LNCaP clone FGC (cell line): ENCODE results near the gene TBC1D23.
"Not testable (repeated sequence)": the region's sequence is repeated elsewhere in the genome, so short reads cannot be mapped to it uniquely, and the experiment has no call there.

Source experiments
- DNase-seq: peaks from one replicate; pipeline ENCODE4 v3.0.0-alpha.2; 2011; ENCODE audit warnings: low read depth
- H3K4me3 ChIP-seq: 2 replicates; pipeline ENCODE4 v1.5.1; 2011; ENCODE audit warnings: mild to moderate bottlenecking, low read depth, low read length, control low read depth
- TF ChIP-seq, protein P1 (sequence below): IDR thresholded peaks from 2 replicates; pipeline ENCODE4 v1.5.1; 2012; ENCODE audit warnings: mild to moderate bottlenecking; ENCODE audit not compliant: control insufficient read depth, insufficient read depth; ENCODE audit errors: extremely low read depth

TBC1D23 gene

GRCh38 chr3:100271522-100271921 is 10.7 kb downstream of the TBC1D23 start:
- no peak for DNase-seq
- TF ChIP-seq, protein P1, sequence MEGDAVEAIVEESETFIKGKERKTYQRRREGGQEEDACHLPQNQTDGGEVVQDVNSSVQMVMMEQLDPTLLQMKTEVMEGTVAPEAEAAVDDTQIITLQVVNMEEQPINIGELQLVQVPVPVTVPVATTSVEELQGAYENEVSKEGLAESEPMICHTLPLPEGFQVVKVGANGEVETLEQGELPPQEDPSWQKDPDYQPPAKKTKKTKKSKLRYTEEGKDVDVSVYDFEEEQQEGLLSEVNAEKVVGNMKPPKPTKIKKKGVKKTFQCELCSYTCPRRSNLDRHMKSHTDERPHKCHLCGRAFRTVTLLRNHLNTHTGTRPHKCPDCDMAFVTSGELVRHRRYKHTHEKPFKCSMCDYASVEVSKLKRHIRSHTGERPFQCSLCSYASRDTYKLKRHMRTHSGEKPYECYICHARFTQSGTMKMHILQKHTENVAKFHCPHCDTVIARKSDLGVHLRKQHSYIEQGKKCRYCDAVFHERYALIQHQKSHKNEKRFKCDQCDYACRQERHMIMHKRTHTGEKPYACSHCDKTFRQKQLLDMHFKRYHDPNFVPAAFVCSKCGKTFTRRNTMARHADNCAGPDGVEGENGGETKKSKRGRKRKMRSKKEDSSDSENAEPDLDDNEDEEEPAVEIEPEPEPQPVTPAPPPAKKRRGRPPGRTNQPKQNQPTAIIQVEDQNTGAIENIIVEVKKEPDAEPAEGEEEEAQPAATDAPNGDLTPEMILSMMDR: no peak
- H3K4me3 ChIP-seq: no peak overlapping the region

- H3K4me3 ChIP-seq: not testable (repeated sequence)
Observed at GRCh38 chr3:100272797-100273611, 12.2 kb downstream of the TBC1D23 start.

DNA sequence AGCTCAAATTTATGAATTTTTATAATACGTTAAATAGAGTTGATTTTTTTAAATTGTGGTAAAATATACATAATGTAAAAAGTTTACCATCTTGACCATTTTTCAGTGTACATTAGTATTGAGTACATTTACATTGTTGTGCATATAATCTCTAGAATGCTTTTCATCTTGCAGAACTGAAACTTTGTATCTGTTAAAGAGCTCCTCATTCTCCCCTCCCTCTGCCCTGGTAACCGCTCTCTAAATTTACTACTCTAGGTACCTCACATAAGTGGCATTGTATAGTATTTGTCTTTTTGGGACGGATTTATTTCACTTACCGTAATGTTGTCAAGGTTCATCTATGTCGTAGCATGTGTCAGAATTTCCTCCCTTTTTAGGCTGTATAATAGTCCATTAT is 13.6 kb downstream of the TBC1D23 start:
- TF ChIP-seq, protein P1: no peak

More at GRCh38 chr3:100272797-100273611, 12.2 kb downstream of the TBC1D23 start:
- not testable (repeated sequence) for DNase-seq

DNA sequence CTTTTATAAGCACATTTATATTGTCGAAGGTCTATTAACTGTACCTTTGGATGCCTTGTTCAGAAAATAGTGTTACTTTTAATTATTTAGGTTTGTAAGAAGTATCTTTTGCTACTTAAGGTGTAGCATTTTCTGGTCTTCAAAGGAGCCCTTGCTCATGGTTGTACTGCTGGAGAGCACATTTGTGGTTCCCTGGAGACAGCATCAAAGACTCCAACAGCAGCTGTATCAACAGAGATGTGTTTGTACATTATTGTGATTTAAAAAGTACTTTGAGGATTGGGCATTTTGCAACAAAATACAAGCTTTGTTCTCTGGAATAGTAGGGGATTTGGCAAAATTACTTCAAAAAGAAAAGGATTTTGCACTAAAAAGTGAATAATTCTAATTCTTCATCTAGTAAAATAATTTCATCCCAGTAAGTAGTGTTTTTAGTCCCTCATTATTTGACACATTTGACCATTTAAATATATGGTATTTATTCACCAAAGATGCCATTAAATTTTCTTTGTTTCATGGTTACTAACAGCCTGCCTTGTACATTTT is 16.5 kb downstream of the TBC1D23 start:
- TF ChIP-seq, protein P1: no peak
- H3K4me3 ChIP-seq: no peak overlapping the region
- no peak for DNase-seq

More for the DNA sequence above, 13.6 kb downstream of the TBC1D23 start:
- no peak for DNase-seq
- no peak overlapping the region for H3K4me3 ChIP-seq

DNA sequence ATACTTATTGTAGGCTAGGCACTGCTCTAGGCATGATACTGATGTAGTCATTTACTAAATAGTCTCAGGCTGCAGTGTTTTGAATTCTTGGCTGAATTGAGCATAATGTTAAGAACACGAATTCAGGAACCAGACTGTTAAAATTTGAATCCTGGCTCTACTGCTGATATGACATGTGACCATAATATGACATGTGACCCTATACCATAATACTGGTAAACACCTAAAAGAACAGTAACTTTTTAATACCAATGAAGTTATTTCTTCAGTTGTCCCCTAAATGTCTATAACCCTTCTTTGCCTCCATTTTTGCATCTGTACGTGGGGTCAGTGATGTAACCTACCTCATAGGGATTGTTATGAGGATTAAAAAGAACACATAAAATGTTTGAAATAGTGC is 18.1 kb downstream of the TBC1D23 start:
- no peak for DNase-seq
- H3K4me3 ChIP-seq: no peak overlapping the region
- TF ChIP-seq, protein P1: no peak

- no peak for DNase-seq
- TF ChIP-seq, protein P1: no peak
- no peak overlapping the region for H3K4me3 ChIP-seq
Observed at GRCh38 chr3:100288288-100288894, 27.6 kb downstream of the TBC1D23 start.

DNA sequence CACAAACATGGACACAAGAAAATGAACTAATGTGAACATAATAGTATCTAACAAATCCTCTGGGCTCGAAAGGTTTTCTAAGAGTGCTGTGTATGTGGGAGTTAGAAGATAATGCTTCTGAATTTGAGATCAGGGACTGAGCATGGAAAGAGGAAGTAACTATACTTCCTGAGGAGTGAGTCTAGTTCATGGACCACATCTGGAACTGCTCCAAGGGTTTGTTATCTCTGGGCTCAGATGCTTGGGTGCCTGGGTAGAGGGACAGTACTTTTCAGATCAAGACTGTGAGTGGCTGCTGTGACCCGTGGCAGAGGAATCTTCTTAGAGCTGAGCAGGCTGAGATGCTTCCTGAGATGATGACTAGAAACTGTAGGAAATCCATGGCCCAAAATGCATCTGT is 28.5 kb downstream of the TBC1D23 start:
- H3K4me3 ChIP-seq: no peak overlapping the region
- DNase-seq: no peak
- TF ChIP-seq, protein P1: no peak
